ENCODE results near the gene RASAL1. TPM values are rescaled to one million over a fixed set of nuclear protein-coding genes. Genes with fewer than 3 reads are reported as not detected.

RASAL1 gene, protein sequence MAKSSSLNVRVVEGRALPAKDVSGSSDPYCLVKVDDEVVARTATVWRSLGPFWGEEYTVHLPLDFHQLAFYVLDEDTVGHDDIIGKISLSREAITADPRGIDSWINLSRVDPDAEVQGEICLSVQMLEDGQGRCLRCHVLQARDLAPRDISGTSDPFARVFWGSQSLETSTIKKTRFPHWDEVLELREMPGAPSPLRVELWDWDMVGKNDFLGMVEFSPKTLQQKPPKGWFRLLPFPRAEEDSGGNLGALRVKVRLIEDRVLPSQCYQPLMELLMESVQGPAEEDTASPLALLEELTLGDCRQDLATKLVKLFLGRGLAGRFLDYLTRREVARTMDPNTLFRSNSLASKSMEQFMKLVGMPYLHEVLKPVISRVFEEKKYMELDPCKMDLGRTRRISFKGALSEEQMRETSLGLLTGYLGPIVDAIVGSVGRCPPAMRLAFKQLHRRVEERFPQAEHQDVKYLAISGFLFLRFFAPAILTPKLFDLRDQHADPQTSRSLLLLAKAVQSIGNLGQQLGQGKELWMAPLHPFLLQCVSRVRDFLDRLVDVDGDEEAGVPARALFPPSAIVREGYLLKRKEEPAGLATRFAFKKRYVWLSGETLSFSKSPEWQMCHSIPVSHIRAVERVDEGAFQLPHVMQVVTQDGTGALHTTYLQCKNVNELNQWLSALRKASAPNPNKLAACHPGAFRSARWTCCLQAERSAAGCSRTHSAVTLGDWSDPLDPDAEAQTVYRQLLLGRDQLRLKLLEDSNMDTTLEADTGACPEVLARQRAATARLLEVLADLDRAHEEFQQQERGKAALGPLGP
- total RNA-seq: not detected
- not detected for polyA plus RNA-seq
- long read RNA-seq, donor 1: 0 reads
- long read RNA-seq, donor 2: 0 reads
- long read RNA-seq, donor 3: 0 reads

DNA sequence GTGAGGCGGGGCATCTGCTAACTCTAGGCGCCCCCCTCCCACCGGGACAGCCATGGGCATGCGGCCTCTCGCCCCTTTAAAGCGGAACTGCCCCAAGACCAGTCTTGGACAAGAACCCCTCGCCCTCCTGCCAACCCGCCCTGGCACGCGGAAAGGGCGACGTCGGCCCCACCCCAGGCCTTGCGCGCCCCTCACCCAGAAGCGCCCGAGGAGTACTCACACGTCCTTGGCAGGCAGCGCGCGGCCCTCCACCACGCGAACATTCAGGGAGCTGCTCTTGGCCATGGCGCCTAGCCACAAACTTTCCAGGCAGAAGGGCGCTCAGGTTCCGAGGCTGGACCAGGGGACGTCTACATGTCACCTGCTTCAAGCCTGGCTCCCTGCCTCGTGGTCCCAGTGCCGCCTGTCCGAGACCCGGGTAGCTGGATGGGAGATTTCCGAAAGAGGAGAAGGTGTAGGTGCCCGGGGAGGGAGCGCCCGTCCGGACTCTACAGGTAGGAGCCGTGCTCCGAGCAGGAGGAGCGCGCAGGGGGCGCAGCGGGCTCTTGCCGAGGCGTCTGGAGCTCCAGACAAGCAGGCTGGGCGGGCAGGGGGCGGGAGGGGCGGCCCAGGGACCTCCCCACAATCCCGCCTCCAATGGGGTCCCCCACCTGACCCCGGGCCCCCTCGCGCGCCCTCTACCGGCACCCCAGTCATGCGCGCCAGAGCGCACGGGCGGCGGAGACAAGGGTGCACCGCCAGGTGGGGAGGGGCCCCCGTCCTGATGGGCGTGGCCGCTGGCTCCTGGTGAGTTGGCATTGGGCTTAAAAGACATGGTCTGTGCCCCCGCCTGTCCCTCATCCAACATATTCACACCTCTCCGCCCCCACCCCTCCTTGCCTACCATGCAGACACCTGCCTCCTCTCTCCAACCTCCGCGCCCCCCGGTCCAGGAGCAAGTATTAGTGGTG, at the start of gene RASAL1:
Gene RASAL1 (minus strand): TSS at position 584 of the 950 bp plus-strand sequence. CDS start 299 bp downstream, at position 285.
- no peaks in the 10 kb centered on the region for H3K9me3 ChIP-seq
- H3K4me3 ChIP-seq: peak within 1 kb of the TSS in 1 of 12 donors; percentile 8
- no peak for TF ChIP-seq POLR2A (IDR thresholded peaks at IDR 0.05)
- TF ChIP-seq, protein P1, sequence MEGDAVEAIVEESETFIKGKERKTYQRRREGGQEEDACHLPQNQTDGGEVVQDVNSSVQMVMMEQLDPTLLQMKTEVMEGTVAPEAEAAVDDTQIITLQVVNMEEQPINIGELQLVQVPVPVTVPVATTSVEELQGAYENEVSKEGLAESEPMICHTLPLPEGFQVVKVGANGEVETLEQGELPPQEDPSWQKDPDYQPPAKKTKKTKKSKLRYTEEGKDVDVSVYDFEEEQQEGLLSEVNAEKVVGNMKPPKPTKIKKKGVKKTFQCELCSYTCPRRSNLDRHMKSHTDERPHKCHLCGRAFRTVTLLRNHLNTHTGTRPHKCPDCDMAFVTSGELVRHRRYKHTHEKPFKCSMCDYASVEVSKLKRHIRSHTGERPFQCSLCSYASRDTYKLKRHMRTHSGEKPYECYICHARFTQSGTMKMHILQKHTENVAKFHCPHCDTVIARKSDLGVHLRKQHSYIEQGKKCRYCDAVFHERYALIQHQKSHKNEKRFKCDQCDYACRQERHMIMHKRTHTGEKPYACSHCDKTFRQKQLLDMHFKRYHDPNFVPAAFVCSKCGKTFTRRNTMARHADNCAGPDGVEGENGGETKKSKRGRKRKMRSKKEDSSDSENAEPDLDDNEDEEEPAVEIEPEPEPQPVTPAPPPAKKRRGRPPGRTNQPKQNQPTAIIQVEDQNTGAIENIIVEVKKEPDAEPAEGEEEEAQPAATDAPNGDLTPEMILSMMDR (IDR thresholded peaks at IDR 0.05): peak in 9 of 12 donors; percentile 8 to 42 (median 28)
- 4 to 5% (median 4%) methylated on average over 31 to 68 of the region's 68 CpGs for WGBS, 4 donors
- no peak within 1 kb of the TSS for H3K27ac ChIP-seq
- intact Hi-C loops (cut with DNase I): no loop called here
- H3K36me3 ChIP-seq: no peaks in the 10 kb centered on the region
- ATAC-seq (peak in 2 of 4 donors; percentile 24 to 26), DNase-seq (peak in 1 of 5 donors; percentile 13)
- H3K27me3 ChIP-seq: peaks cover 13 to 60% (median 29%) of the 10 kb centered on the region in 9 donors
- H3K4me1 ChIP-seq: peaks cover 0 to 11% (median 0%) of the 10 kb centered on the region in 12 donors

DNA sequence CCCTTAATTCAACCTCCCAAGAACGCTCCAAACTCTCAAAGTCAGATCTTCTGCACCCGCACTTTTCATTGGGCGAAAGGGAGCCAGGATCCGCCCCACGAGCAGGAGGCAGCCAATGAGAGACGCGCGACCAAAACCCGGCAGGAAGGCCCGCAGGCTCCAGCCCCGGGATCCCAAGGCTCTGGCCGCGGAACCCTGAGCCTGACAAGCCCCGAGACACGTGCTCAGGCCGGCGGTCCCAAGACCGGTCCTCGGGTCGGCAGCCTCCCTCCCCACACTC, 49.3 kb upstream of the RASAL1 start:
- intact Hi-C loops (cut with DNase I): loop anchor here in 2 of 10 donors (1.0 to 5.0 kb wide), 2 partner anchors 36 to 172 kb away; partner anchors contain the start of genes PLBD2 (in 1 of the 2) and TPCN1 (in 1 of the 2)

GRCh38 chr12:113184098-113184899, 48.7 kb upstream of the RASAL1 start:
- peak overlapping the region; percentile 73 to 100 (median 96) for H3K4me3 ChIP-seq
- peak overlapping the region in 11 of 12 donors; percentile 86 to 98 (median 95) for H3K27ac ChIP-seq
- intact Hi-C loops (cut with DNase I): no loop called here
- no peaks in the 10 kb centered on the region for H3K27me3 ChIP-seq
- TF ChIP-seq, protein P1 (IDR thresholded peaks at IDR 0.05): no peak
- no peak for TF ChIP-seq POLR2A (IDR thresholded peaks at IDR 0.05)
- H3K4me1 ChIP-seq: peaks cover 0 to 33% (median 21%) of the 10 kb centered on the region in 12 donors
- peak; percentile 27 to 67 (median 56) for ATAC-seq
- H3K36me3 ChIP-seq: peaks cover 0 to 28% (median 25%) of the 10 kb centered on the region in 9 donors
- 35 to 40% (median 35%) methylated on average over 26 of the region's 26 CpGs for WGBS, 4 donors
- H3K9me3 ChIP-seq: no peaks in the 10 kb centered on the region
- DNase-seq: peak in 2 of 5 donors; percentile 70 to 75

More for the DNA sequence above, 49.3 kb upstream of the RASAL1 start:
- DNase-seq: peak; percentile 89 to 94 (median 91)
- TF ChIP-seq POLR2A (IDR thresholded peaks at IDR 0.05): no peak
- TF ChIP-seq, protein P1 (IDR thresholded peaks at IDR 0.05): no peak
- 0 to 1% (median 0%) methylated on average over 11 to 20 of the region's 20 CpGs for WGBS, 4 donors
- H3K4me3 ChIP-seq: peak overlapping the region; percentile 73 to 100 (median 96)
- H3K4me1 ChIP-seq: peaks cover 0 to 33% (median 21%) of the 10 kb centered on the region in 12 donors
- H3K27me3 ChIP-seq: no peaks in the 10 kb centered on the region
- ATAC-seq: peak; percentile 78 to 93 (median 92)
- H3K9me3 ChIP-seq: no peaks in the 10 kb centered on the region
- H3K27ac ChIP-seq: peak overlapping the region; percentile 86 to 98 (median 95)
- H3K36me3 ChIP-seq: peaks cover 0 to 28% (median 20%) of the 10 kb centered on the region in 9 donors

All from heart left ventricle (tissue), 16 donors.